GM23338 (cell line): ENCODE measurements around the gene DNAH8.

Source experiments
- CREB1 ChIP-seq: fragments of 250-450 bp; sonication (Bioruptor Pico); IDR thresholded peaks from 2 replicates; pipeline ENCODE4 v1.5.0; 2020; ENCODE audit warnings: low read depth, mild to moderate bottlenecking, moderate library complexity
- CTCF ChIP-seq, 2 experiments: fragments of 200-600 bp in 1 of 2; sonication (generic) in 1 of 2; conservative IDR thresholded peaks; 2 replicates each; pipeline versions ENCODE4 v1.5.1 to v1.6.1; 2016 to 2017; ENCODE audit warnings: antibody characterized with exemption in 2 of 2, low read depth in 2 of 2, mild to moderate bottlenecking in 2 of 2, moderate library complexity in 1 of 2
- EZH2 ChIP-seq: fragments of 200-600 bp; sonication (generic); IDR thresholded peaks from one replicate; pipeline ENCODE4 v1.8.0; 2017; ENCODE audit warnings: antibody characterized with exemption, mild to moderate bottlenecking, low read depth; ENCODE audit not compliant: unreplicated experiment
- EZH2phosphoT487 ChIP-seq: fragments of 200-600 bp; sonication (generic); IDR thresholded peaks from one replicate; pipeline ENCODE4 v1.8.1; 2018; ENCODE audit warnings: antibody characterized with exemption; ENCODE audit not compliant: unreplicated experiment
- POLR2AphosphoS5 ChIP-seq: IDR thresholded peaks from 2 replicates; pipeline ENCODE4 v1.6.1; 2016; ENCODE audit warnings: antibody characterized with exemption, low read depth
- REST ChIP-seq: IDR thresholded peaks from one replicate; pipeline ENCODE4 v1.6.1; 2018; ENCODE audit warnings: antibody characterized with exemption; ENCODE audit not compliant: unreplicated experiment

- TF ChIP-seq CTCF (conservative IDR thresholded peaks at IDR 0.05; ENCODE audit: low read depth in 2 of 2) (no peak), REST (no peak), CREB1 (CRISPR knock-in tag) (no peak), POLR2AphosphoS5 (no peak), EZH2 (no peak), EZH2phosphoT487 (no peak)
These were observed 77.2 kb downstream of the DNAH8 start for GRCh38 chr6:38792356-38792755.
